Measurements from ENCODE around the gene CMIP.

DNA sequence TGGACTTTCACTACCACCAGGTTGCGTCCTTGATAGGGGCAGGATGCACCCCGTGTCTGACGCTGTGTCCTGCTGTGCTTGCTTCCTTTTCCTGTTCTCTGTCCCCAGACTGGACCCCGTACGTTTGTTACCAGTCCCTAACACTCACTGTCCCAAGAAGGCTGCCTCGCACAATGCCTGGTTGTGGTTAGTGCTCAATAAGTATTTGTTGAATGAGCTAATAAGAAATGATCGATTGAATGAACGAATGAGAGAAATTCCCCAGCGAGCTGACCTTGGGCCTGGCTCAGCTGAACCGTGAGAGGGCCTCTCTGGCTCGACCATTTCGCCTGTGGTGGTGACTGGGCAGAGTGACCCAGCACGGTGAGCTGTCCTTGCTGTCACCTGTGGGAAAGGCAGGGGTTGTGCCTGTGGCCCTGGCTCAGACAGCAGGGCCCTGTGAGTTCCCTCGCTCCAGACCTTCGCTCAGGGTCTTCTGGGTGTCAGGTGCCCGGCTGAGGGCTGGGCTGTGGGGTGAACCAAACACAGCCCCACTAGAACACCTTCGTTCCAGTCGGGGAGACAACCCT lies 20.9 kb downstream of the CMIP start:
- TF ChIP-seq, protein P1, sequence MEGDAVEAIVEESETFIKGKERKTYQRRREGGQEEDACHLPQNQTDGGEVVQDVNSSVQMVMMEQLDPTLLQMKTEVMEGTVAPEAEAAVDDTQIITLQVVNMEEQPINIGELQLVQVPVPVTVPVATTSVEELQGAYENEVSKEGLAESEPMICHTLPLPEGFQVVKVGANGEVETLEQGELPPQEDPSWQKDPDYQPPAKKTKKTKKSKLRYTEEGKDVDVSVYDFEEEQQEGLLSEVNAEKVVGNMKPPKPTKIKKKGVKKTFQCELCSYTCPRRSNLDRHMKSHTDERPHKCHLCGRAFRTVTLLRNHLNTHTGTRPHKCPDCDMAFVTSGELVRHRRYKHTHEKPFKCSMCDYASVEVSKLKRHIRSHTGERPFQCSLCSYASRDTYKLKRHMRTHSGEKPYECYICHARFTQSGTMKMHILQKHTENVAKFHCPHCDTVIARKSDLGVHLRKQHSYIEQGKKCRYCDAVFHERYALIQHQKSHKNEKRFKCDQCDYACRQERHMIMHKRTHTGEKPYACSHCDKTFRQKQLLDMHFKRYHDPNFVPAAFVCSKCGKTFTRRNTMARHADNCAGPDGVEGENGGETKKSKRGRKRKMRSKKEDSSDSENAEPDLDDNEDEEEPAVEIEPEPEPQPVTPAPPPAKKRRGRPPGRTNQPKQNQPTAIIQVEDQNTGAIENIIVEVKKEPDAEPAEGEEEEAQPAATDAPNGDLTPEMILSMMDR (IDR thresholded peaks at IDR 0.05) = no peak
- TF ChIP-seq POLR2A (IDR thresholded peaks at IDR 0.05) = no peak

All from thyroid gland (tissue), 4 donors.